Measurements from ENCODE around the gene TIMM23.
A peak's percentile ranks its signal among the peaks of the same experiment; 100 is the strongest.
"Not testable (repeated sequence)": the region's sequence is repeated elsewhere in the genome, so short reads cannot be mapped to it uniquely, and the experiment has no call there.

The TIMM23 gene

DNA sequence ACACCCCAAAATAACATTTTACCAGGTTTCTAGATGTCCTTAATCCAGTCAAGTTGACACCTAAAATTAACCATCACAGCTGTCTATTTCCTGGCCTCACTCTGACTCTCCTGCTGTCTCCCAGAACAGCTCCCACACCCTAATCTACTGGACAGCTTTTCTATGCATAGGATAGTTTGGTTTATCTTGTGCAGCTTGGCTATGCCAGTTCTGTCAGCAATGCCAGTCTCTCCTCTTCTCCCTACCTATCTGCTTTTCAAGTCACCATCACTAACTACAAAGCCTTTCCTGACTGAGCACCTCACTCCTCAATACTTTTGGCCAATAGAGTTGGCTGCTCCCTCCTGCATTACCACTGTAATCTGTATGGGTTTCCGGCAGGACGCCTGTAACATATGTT is 53.1 kb downstream of the TIMM23 start:
- DNase-seq, result no peak

DNA sequence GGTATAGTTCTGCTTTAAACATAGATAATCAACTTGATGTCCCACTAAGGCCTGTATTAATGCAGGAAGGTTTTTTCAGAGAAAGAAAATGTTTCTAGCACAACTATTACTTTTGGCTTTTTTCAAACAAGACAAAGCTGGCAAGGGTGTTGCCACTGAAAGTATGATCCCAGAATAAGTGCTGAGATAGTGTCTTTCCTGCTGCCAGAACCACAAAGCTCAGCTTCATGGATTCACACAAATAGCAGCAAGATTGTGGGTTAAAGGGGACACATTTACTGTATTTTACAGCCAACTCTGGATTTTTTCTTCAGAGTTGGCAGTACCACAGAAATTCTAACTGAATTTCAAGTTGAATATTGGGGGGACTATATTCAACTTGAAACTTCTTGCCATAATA is 53.8 kb downstream of the TIMM23 start:
- DNase-seq, result no peak

DNA sequence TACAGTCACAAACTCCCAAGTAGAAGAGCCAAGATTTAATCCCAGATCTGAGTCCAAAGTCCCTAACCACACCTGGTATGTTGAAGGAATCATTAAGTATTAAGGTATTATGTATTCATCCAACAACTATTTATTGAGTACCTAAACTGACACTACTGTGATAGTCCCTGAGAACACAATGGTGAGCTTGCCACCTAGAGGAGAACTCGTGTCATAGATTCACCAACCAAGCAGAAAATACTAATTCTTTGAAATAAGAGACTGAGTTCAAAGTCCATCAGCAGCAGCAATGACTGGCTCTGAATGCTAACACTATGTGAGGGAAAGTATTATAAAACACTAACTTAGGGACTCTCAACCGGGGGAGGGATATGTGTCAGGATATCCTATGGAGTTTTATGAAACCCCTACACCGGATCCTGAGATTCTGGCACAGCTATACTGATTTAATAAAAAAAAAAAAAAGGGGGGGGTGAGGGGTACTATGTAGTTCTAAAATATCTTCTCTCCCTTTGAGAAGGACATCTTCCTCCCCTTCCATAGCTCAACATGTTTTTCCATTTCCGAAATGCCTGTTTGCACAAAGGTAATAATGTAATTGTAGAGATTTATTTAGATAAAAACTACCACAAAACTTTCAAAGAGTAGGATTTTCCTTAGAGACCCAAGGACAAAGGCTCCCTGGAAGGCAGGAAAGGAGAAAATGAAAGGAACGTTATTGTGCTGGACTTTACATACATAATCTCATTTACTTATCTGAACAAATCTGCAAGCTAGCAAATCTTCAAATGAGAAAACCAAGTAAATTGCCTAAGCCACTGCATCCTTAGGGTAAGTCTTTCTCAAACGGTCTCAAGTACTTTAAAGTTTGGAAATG is 56.5 kb downstream of the TIMM23 start:
- no peak for DNase-seq

DNA sequence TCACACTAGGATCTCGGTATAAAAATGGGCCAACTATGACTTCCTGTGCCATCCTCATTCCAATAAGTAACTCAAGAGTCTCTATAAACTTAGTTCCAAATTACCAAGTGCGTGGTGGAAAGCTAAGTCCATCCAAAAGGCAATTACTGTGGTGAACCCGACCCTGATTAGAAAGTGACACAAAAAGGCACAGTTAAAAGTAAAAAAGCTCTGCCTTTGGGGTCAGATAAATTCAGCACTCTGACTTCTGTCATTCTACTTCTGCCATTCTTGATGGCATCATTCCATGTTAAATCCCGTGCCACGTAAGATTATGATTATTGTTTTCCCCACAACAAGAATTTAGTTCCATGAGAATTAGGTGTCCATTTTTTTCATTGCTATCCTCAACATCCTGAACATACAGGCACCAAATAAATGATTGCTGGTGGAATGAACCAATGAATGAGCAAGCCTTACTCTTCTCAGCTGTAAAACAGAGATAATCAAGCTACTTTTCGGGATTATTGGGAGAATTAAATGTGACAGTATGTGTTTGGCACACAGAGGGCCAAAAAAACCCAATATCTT is 57.3 kb downstream of the TIMM23 start:
- DNase-seq, result no peak

DNA sequence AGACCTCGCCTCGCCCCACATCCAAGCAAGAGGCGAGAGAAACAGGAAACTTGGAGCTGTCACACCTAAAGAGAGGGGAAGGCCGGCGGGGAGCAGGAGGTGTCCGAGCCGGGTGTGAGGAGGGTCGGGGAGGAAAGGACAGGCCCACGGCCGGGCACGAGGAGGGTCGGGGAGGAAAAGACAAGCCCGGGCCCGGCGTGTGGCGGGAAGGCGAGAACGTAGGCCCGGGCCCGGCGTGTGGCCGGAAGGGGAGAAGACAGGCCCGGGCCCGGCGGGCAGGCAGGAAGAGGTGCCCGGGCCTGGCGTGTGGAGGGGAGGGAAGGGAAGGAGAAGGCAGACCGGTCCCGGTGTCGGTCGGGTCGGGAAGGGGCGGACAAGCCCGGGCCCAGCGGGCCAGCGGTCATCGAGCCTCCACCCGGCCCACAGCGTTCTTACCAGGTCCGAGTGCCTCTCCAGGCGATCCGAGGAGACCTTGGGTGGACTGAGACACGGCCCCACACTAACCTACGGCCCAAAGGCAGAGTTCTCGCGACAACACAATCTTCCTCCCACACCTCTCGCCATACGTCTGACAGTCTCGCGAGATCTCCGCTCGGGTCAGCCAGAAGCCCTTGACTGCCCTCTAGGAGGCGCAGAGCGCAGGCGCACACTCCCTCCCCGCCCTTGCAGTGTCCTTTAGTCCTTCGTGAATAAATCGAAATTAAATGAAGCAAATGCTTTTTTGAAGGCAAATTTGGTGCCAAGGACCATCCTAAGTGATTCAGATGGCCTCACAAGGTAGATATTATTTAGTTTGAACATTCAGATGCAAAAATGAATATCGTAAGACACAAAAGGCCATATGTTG is 58.0 kb downstream of the TIMM23 start, which contains the start of gene NCOA4:
Gene NCOA4, minus strand, starts transcription at position 533 of the 847 bp plus-strand sequence. CDS start 13,943 bp downstream, outside the sequence.
- DNase-seq, result peak; percentile 69

DNA sequence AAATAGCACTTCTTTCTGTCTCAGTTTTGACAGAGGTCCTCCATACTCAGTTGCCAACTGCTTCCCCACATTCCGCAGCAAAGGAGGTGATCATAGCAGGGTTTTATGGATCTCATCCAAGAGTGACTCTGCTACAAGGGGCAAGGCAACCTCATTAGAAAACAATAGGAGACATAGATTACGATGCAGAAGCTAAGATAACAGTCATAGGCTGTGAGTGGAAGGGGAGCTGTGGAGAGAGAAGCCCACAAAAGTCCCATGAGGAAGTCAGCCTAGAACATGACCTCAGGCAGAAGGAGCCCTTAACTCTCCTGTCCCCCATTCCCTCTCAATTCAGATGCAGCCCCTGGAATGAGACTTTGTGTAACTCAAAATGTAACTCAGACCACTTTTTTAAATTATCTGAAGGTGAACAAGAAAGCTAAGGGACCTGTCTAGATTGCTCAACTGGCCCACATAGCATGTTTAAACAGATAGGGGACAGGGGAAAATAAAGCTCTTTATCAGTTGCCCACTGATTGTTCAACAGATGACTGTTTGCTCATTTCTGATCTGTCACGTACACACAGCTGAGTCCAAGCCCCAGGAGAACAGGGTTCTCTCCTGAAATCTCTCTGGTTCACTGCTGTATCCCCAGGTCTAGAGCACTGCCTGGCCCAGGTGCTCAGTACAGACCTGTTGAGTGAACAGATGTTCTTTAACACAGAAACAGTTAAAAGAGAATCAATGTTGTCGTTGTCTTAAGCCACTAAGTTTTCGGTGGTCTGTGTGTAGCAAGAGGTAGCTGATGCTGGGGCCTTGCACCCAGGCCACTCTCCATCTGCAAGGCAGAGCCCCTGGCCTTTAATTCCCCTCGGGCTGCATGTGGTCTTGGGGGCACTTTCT is 59.6 kb downstream of the TIMM23 start:
- DNase-seq, result no peak

DNA sequence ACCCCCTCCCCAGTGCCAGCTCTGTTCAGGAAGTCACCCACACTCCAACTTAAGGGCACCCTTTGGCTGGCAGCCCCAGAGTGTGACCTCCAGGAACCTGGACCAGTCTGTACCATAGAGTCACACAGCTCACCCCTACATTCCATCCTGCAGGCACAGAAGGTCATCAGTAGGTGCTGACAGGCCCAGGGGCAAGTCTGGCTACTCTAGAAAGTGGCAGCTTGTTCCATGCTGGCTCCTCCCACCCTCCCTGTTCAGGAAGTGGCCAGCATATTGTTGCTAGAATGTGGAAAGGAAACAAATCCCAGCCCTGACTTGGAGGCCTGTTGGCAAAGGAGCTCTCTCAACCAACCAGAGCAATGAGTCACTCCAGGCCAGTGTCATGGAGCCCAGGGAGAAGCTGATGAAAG is 61.3 kb downstream of the TIMM23 start:
- DNase-seq, result no peak

DNA sequence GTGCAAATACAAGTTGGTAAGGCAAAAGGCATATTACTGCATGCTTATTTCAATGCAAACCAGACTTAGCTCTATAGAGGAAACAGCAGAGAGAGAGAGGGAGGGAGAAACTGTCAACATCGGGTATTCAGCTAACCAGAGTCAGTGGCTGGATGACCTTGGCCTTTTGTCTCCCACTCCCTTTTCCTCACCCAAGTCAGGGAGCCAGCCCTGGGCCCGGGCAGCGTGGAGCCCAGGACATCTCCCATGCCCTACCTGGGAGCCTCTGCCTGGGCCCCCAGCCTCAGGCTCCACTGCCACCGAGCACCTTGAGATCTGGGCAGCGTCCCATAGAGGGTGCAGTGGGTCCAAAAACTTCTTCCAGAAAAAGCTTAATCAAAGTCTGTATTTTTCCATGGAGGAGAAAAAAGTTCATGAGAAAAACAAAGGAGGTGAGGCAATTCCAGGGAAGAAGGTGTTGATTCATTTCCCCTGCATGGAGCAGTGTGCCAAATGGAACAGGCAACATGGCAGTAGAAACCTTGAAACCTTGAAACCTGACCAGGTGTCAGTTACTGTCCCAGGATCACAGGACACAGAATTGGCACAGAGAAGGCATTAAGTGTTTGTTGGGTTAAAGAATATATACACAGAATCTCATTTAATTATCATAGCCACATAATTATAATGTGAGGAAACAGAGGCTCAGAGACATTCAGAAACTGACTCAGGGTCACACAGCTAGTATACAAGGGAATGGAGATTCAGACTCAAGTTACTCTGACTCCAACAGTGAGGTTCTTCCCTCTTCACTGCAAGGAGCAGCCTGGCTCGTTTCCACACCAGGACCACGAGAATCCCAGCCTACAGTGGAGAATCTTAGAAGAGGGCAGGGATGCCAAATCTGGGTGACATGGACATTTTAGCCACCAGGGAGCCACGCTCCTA is 63.9 kb downstream of the TIMM23 start:
- no peak for DNase-seq

DNA sequence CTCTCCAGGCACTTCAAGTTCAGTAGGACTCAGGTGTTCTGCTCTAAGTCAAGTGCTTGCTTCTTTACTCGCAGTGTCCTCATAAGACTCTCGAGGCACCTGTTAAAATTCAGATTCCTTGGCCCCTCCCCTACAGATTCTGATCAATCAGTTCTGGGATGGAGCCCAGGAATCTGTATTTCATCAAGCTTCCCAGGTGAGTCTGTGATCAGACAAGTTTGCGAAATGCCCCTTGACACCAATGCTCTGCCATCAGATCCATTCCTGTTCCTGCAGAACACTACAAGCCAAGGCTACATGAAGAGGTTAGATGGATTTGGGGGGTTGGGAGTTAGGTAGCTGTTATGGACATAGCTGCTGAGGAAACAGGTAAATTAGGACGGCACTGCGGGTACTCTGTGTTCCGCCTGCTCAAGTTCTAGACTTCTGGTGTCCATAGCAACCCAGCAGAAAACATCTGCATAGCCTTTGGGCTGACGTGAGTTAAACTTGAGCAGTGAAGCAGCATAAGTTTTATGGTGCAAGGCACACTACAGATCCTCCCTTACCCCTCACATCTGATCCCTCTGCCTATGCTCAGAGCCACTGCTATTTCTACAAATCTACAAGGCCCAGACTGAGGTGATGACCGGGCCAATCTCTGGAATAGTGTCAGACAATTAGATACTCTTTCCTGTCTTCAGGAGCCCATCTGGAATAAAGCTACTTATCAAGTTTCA is 65.0 kb downstream of the TIMM23 start:
- no peak for DNase-seq

DNA sequence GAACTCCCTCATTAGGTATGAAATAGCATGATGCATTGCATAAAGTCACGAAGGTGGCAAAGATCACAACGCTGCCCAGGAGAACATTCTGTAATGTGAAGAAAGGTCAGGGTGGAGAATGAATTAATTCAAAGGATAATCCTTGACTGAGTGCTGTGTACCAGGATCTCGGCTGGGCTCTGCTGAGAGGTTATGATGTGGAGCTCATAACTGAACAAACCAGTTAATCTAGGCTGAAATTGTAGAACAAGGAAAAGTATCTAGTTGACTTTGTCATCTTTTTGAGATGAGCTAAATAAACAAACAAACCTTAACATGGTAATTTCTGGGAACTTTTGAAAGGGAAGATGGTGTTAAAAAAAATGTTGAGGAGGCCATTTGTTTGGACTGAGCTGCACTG is 67.7 kb downstream of the TIMM23 start:
- DNase-seq, result no peak

DNA sequence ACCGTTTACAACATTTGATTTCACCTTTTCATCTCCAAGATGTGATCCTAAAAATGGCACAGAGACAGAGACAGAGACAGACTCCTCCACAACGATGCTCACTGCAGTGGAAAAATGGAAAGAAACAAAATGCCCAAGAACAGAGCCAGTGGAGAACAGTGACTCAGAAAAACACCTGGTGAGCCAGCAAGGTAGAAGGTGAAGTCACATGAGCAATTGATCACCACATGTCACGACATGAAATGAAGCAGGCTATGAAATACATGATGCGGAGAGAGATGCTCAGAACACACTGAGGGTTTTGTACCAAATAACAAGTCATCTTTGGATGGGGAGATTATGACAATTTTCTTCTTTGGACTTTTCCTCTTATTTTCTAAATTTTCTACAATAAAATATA is 70.2 kb downstream of the TIMM23 start:
- no peak for DNase-seq

DNA sequence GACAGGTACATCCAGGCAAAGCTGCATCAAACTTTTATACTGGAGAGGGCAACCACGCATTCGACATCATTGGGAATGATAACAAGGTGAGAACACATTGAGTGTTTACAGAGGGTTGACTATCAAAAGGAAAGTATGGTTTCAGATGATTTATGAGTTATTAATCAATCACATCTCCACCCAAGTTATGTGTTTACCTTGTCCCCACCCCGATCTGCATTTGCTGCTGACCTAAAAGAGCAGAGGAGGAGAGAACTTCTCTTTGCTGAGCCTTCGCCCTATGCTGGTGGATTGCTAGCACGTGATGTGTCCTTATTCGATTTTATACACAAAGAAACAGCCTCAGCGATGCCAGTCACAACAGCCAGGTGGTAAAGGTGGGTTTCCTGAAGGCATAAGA is 74.0 kb downstream of the TIMM23 start, which contains the start of gene MSMB:
Gene MSMB, minus strand, starts transcription at position 9 of the 400 bp plus-strand sequence. CDS start 32 bp downstream, outside the sequence.
- DNase-seq, result no peak

DNA sequence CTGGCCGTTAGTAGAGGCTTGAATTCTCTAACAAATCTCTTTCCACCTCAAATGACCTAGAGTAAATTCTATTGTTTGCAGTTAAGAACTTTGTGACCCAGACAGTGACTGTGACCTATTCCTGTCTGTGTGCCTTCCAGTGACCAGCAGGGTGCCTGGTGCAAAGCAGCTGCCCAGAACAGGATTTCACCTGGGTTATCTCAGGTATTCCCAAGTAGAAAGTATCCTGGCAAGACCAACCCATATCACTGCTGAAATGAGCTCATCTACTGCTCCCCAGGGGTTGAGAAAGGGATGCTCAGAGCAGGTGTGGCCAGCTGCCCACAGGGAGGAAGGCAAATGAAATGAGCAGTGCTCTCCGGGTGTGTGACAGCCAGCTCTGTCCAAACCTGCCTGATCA is 75.9 kb downstream of the TIMM23 start:
- no peak for DNase-seq

DNA sequence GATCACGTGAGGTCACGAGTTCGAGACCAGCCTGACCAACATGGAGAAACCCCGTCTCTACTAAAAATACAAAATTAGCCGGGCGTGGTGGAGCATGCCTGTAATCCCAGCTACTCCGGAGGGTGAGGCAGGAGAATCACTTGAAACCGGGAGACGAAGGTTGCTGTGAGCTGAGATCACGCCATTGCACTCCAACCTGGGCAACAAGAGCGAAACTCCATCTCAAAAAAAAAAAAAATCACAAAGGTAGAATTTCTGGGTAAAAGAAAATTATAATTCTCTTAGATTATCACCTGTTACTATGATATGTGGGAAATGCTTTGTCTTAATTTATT is 77.2 kb downstream of the TIMM23 start:
- not testable (repeated sequence) for DNase-seq

DNA sequence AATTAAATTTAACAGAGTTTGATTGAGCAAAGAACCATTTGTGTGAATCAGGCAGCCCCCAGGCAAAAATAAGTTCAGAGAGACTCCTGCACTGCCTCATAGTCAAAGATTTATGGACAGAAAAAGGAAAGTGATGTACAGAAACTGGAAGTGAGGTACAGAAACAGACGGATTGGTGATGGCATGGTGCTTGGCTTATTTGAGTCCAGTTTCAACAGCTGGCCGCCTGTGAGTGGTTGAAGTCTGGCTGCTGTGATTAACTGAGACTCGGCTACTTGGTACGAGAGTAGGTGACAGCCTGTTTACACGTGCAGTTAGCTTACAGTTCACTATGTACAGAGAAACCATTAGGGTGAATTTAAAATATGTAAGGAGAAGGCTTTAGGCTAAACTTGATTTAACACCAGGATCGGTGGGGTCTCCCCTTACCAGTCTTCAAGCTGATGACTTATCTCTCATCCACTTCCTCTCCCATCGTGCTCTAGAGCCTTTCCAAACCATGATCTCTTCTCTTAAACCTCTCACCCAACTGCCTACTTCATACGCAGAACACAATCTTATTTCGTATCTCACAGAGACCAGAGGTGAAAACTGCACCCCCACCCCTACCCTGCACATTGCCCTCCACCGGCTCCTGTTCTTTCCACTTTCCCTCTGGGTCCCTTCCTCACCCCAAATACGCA is 78.8 kb downstream of the TIMM23 start:
- no peak for DNase-seq

DNA sequence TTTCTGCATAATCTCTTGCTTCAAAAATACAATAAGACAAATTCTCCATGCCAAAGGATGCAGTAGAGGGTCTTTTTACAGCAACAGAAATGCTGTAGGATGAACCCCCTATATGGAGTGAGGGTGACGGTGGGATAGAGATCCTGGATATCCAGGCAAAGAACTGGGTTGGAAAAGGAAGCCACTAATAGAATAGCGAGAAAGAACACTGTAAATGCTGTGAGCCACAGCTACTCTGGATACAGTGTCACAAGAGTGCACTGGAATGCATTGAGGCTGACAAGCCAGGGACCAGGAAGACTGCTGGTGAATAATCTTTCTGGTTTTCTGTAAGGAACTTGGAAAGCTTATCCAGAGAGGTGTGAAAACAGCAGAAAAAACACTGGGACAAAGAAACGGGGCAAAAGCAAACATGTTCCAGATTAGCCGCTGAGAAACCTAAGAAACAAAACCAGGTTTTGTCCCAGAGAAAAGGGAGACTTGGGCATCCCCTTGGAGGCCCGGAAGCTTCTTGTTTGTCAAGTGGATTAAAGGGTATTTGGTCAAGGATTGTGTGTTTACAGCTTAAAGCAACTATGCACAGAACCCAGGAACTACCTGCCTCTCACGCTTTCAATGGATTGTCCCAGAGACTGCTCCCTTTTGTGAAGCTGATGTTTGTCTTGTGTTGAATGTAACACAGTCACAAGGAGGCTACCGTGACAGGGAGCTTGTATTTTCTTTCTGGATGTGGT is 79.9 kb downstream of the TIMM23 start:
- DNase-seq, result no peak

DNA sequence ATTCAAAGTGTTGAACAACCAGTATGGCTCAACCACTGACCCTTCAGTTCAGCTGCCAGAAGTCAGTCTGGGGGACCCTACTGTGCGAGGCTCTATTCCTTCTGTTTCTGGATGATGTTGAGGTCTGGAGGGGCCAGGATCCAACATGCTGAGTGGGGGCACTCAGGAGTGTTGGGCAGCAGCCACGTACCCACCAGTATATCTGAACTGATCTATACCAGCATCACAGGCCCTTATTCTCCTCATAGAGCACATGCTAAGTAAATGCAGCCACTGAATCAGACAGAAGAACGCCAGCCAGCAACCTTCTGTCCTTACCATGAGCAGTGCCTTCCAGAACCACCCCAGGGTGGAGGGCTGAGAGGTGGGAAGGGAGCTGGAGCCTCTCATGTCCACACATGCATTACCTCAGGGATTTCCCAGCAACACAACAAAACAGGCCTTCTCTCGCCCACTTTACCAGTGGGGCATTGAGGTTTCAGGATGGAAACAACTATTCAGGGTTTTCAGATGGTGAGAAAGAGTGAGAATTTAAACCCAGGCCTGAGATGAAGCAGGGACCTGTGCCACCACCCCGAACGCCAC is 80.6 kb downstream of the TIMM23 start:
- DNase-seq, result no peak
